GM15510 (cell line): ENCODE data around the gene SLC38A1.

Experiments
- POLR2A ChIP-seq: IDR thresholded peaks from 3 replicates; pipeline ENCODE4 v1.6.1; 2011; ENCODE audit warnings: borderline replicate concordance; ENCODE audit not compliant: insufficient read length; ENCODE audit errors: extremely low read depth

Gene SLC38A1

DNA sequence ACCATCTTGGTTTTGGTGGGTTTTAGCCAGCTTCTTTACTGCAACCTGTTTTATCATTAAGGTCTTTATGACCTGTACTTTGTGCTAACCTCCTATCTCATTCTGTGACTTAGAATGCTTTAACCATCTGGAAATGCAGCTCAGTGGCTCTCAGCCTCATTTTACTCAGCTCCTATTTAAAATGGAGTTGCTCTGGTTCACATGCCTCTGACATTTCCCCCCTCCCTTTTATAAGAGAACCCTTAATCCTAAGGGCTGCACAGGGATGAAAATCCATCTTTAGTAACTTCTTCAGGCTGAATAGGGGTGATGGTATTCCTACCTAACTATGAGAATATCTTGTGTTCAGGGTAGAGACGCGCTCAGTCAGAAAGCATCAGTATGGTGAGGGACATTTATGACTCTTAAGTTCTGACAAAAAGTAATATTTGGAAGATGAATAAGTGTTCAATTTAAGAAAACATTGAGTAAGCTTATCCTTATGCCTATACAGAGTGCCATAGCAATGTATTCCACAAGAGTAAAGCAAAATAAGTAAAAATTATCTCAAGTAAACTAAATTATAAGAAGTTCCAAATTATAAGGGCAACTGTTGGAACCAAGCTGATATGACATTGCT lies 15.2 kb downstream of the SLC38A1 start:
- no peak for TF ChIP-seq POLR2A

DNA sequence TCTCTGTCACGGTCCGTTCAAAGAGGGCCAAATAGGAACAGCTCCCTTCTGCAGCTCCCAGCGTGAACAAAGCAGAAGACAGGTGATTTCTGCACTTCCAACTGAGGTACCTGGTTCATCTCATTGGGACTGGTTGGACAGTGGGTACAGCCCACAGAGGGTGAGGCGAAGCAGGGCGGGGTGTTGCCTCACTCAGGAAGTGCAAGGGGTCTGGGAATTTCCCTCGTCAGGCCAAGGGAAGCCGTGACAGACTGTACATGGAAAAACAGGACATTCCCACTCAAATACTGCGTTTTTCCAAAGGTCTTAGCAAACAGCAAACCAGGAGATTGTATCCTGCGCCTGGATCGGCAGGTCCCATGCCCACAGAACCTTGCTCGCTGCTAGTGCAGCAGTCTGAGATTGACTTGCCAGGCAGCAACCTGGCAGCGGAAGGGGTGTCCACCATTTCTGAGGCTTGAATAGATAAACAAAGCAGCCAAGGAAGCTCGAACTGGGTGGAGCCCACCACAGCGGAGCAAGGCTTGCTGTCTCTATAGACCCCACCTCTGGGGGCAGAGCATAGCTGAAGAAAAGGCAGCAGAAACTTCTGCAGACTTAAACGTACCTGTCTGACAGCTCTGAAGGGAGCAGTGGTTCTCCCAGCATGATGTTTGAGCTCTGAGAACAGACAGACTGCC lies 22.7 kb downstream of the SLC38A1 start:
- TF ChIP-seq POLR2A = no peak

DNA sequence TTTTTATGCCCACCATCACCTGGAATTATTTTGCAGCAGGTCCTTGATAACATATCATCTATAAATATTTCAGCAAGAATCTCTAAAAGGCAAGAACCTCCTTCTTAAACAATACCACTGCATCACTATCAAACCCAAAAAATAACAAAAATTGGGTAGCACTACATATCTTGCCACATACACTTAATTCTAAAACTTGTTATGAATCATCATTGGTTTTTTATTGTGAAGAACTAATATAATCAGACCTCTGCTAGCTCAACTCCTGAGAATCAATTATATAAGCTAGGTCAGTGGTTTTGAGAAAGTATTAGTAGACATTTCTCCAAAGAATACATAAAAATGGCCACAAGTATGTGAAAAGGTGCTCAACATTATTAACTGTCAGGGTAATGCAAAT lies 23.8 kb downstream of the SLC38A1 start:
- no peak for TF ChIP-seq POLR2A

DNA sequence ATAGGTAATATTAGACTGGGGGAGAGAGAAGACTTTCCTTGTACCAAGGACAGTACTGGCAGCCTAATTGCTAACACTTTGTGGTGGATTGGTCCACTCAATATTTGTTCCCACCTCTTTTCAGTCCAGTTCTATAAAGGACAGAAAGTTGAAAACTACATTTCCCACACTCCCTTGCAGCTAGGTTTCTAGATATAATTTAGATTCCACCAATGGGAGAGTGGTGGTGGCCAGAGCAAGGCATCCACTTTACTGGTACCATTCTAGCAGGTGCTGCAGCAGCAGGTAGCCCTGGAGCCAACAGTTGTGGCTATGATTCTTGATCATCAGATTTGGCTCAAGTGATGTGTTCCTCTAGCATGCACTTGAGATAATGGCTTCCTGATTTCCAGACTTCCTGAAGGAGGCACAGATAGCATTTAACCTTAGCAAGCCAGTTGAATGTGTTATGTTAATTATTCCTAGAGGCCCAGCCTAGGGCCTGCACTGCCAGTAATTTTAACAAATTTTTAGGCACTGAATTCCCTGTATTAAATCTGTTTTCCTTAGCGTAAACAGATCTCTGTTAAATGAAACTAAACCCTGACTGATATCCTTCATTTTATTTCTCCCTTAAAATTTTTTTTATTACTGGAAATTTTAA lies 24.4 kb downstream of the SLC38A1 start:
- no peak for TF ChIP-seq POLR2A

DNA sequence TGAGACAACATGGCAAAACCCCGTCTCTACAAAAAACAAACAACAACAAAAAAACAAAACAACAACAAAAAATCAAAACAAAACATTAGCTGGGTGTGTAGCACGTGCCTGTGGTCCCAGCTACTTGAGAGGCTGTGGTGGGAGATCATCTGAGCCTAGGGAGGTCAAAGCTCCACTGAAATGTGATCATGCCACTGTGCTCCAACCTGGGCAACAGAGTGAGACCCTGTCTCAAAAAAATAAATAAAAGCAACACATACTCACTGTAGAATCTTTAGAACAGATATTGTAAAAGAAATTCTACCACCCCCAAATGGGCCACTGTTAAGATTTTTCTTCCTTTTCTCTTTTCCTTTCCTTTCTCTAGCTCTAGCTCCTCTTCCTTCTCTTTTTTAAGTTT lies 26.3 kb downstream of the SLC38A1 start:
- no peak for TF ChIP-seq POLR2A

DNA sequence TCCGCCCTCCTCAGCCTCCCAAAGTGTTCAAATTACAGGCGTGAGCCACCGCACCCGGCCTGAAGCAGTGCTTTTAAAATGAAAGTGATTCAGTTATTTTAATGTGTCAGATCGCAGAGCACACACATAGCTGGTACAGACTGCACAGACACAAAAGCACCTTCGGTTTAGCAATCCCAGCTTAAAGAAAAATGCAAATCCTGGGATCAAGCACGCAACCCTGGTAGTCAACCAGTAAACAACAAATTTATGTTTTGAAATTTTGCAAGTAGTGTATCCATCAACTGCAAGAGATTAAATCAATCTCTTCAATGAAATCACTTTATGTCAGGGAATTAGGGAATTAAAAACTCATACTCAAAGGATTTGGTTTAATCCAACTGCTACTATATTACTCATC lies 28.4 kb downstream of the SLC38A1 start:
- no peak for TF ChIP-seq POLR2A

DNA sequence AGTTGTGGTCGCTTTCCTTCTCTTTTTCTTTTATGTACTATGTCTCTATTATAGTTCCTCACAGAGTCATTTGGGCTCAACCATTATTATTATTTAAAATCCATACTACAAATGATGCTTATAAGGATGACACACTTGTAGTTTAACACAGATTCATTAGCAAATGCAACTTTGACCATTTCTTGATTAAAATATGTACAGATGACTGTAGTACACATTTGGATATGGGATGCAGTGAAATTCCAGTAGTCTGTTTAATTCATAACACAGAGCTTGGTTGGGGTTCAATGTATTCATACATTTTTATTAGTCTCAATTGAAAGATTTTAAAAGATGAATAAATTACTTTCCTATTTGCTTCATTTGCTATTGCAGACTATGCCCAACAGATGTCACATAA lies 30.0 kb downstream of the SLC38A1 start:
- TF ChIP-seq POLR2A = no peak

DNA sequence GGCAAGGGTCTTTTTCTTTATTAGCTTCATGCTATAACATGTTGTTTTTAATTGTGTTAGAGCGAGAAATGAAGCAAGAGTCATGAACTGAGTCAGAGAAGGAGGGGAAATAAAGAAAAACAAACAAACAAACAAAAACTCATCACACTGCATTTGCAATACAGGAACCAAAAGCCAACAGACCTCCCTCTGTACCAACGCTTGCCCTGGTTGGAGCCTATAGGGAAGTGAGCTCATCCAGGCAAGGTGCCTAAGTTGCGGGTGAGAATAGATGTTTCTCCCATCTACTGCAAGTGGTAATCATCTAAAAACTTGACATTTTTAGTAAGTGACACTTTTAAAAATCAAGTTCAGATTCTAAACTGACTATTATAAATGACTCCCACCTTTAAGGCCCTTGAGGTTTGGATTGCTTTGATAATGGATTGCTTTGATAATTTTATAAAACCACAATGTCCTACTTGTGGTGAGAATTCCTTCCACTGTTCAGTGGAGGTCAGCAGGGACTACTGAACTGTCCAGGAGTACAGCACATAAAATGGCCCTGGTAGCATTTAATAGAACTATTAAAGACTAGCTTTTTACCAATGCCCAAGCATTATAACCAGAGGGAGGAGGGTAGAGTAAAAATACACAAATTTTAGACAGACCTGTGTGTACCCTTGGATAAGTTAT lies 31.3 kb downstream of the SLC38A1 start:
- TF ChIP-seq POLR2A = no peak

DNA sequence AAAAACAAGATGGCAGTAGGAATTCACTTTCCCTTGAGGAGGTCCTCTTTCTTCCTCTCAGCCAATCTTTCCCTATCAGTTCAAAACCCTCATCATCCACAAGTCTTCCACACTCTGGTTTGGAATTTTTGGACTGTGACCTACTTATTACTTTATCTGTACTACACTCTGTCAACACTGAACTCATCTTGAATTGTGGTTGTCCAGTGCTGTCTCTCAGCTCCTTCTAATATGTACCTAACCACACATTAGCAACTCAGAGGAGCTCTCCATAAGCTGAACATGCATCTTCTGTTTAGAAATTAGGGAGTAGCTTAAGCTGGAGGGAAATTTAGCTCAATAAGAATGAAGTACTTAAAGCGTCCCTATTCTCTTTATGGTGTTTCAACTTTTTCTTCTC lies 34.8 kb downstream of the SLC38A1 start:
- TF ChIP-seq POLR2A = no peak

DNA sequence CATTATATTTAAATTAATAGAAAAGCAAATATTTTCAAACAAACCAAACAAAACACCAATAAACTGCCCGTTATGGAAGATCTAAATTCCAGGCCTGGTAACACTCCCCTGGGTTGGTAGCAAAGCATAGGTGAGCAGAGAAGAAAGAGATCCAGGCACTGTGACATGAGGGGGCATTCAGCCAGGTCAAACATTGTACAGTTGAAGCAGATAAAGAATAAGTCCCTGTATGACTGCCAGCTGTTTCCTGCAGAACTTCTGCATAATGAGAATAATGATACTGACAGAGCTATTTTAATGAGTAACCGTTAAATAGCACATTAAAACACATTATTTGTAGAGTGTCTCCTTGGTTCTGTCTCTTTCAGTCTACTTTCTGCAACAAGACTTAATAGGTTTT lies 35.4 kb downstream of the SLC38A1 start:
- no peak for TF ChIP-seq POLR2A

DNA sequence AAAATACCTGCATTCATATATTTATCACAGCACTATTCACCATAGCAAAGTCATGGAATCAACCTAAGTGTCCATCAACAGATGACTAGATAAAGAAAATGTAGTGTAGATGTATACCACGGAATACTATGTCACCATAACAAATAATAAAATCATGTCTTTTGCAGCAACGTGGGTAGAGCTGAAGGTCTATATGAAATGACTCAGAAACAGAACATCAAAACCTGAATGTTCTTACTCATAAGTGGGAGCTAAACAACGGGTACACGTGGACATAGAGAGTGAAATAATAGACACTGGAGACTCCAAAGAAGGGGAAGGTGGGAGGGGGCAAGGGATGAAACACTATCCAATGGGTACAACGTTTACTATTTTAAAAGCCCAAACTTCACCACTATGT lies 37.9 kb downstream of the SLC38A1 start:
- no peak for TF ChIP-seq POLR2A

DNA sequence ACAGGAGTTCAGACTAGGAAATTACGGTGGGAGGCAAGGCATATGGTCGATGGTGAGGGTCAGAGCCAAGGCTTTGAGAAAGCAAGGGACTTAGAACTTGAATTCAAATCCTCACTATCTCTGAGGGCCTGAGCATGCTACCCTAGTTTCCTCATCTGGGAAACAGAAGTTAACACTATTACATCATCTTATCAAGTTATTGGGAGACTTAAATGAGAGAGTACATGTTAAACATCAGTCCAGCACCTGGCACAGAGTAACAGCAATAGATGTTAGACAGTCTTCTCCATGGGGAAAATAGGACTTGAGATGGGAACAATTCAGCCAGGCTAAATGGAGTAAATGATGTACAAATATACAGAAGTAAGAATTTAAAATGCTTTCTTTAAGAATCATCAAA lies 38.5 kb downstream of the SLC38A1 start:
- no peak for TF ChIP-seq POLR2A

DNA sequence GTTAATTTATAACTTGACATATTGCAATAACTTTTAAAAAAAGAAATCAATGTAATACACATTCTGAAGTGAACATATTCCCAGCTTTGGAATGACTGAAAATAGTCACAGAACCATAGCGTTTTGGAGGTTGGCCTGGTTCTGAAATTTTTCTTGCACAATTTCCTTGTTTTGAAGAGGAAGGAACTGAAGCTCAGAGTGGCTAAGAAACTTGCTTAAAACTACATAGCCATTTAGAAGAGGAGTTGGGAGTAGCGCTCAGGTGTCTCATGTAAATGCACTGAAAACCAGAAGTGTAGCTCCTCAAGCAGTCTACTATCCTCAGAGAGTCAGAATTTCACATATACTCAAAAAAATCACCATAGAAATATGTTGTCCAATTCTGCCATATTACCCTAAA lies 41.2 kb downstream of the SLC38A1 start:
- no peak for TF ChIP-seq POLR2A

DNA sequence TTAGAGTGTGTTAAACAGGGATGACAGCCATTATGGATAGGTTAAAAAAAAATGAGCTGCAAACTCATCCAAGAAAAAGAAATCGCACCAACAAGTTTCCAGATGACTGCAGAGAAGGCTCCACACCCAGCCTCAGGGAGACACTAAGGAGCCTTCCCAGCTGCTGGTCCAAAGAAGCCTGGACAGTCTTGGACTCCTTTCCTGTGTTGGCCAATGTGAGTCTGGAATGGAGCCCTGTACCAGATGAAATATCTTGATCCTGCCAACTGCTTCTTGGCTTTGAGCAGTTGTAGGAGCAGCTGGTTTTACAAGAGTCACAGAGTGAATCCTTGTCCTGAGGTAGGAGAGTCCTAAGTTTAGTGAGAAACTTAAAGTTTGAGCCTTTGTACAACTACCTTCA lies 44.5 kb downstream of the SLC38A1 start:
- no peak for TF ChIP-seq POLR2A

DNA sequence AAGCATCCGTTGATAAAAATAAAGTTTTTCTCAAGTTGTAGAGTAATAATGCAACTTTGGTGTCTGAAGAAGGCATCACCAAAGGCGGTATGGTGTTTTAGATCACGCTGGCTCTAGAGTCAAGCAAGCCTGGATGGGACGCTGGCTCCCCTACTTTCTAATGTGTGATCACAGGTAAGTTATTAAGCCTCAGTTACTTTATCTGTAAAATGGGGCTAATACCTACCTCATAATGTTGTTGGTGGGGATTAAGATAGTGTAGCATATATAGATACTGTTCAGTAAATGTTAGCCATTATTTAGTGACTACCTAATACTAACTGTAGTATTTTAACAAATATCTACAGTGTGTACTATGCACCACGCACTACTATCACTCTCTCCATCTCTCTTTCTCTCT lies 45.8 kb downstream of the SLC38A1 start:
- no peak for TF ChIP-seq POLR2A
